GM23248 (cell line): ENCODE data around the gene ABCF1.
"Not testable (repeated sequence)": the region's sequence is repeated elsewhere in the genome, so short reads cannot be mapped to it uniquely, and the experiment has no call there.

Experiments
- EZH2 ChIP-seq: fragments of 200-600 bp; sonication (generic); IDR thresholded peaks from 2 replicates; pipeline ENCODE4 v1.6.1; 2018; ENCODE audit warnings: antibody characterized with exemption, mild to moderate bottlenecking; ENCODE audit not compliant: insufficient read depth, poor library complexity, severe bottlenecking
- EZH2phosphoT487 ChIP-seq: fragments of 200-600 bp; sonication (generic); IDR thresholded peaks from 2 replicates; pipeline ENCODE4 v1.6.1; 2018; ENCODE audit warnings: antibody characterized with exemption, moderate library complexity, mild to moderate bottlenecking, low read depth; ENCODE audit not compliant: insufficient read depth

DNA sequence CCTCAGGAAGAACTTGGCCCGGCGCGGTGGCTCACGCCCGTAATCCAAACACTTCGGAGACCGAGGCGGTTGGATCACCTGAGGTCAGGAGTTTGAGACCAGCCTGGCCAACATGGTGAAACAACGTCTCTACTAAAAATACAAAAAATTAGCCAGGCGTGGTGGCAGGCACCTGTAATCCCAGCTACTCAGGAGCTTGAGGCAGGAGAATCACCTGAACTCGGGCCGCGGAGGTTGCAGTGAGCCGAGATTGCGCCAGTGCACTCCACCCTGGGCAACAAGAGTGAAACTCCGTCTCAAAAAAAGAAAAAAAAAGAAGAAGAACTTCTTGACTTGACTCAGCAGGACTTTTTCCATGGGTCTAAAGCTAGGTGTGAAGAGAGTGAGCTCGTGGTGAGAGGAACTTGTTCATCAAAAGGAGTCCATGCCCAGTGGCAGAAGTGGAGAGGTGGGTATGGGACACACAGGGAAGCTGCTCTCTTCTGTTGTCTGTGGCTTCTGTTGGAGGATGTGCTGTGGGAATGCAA lies 41.8 kb upstream of the ABCF1 start:
- not testable (repeated sequence) for TF ChIP-seq EZH2, EZH2phosphoT487
